Kasumi-1 (cell line): ENCODE results near the gene PHF13.
"Not testable (repeated sequence)": the region's sequence is repeated elsewhere in the genome, so short reads cannot be mapped to it uniquely, and the experiment has no call there.

ENCODE experiments used
- DNase-seq, 2 experiments: peaks; one replicate each; lab custom pipeline; 2025; lab: John Stamatoyannopoulos, UW

PHF13 gene

GRCh38 chr1:6628971-6629479, 15.5 kb downstream of the PHF13 start:
- DNase-seq = no peak

DNA sequence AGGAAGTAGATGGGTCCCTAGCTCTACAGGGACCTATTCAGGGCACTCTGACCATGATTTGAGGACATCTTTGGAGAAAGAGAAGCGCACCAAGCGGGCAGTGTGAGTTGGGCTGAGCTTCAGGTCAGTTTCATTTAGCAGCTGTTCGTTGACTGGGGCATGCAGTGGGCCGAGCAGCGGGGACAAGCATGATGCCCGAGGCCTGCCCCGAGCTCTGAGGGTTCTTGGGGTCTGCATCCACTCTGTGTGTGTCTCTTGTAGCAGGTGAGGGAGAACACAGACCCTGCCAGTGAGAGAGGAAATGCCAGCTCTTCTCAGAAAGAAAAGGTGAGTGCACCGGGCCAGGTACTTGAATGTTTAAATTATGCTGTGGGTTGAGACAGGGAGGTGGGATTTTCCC, 16.5 kb downstream of the PHF13 start:
- DNase-seq = no peak

- DNase-seq = no peak
These were observed 17.5 kb downstream of the PHF13 start for GRCh38 chr1:6631058-6631457.

DNA sequence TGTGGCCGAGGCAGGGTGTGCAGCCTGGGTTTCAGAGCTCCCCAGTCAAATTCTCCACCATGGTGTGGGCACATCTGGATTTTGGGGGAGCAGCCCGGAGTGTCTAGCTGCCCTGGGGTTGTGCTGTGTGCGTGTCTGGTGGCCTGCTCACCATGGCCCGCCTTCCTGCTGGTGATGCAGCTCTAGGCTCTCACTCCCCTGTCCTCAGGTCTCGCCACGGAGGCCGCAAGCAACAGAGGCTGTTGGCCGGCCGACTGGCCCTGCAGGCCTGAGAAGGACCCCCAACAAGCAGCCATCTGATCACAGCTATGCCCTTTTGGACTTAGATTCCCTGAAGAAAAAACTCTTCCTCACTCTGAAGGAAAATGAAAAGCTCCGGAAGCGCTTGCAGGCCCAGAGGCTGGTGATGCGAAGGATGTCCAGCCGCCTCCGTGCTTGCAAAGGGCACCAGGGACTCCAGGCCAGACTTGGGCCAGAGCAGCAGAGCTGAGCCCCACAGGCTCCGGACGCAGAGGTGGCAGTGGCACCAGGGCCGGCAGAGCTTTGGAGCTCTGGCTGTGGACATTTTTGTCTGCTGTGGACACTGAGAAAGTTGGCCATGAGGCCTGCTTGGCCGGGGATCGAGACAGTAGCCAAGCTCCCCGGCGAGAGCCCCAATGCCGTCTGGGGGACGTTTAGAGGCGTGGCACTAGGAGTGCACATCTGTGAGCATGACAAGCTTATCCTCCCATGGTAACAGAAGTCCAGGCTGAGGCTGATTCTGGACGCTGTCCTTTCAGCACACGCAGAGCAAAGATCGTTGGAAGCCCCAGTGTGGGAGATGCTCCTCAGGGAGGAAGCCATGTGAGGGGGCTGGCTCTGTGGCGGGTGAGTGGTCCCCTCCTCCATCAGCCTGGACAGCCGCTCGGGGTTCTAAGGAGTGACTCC, 19.3 kb downstream of the PHF13 start:
- DNase-seq = no peak

GRCh38 chr1:6634371-6635052, 21.0 kb downstream of the PHF13 start:
- DNase-seq = peak in 1 of 2 experiments; percentile 40

- DNase-seq = no peak
These were observed 21.8 kb downstream of the PHF13 start for GRCh38 chr1:6635161-6635909.

GRCh38 chr1:6635910-6636760, 22.6 kb downstream of the PHF13 start:
- DNase-seq = no peak

DNA sequence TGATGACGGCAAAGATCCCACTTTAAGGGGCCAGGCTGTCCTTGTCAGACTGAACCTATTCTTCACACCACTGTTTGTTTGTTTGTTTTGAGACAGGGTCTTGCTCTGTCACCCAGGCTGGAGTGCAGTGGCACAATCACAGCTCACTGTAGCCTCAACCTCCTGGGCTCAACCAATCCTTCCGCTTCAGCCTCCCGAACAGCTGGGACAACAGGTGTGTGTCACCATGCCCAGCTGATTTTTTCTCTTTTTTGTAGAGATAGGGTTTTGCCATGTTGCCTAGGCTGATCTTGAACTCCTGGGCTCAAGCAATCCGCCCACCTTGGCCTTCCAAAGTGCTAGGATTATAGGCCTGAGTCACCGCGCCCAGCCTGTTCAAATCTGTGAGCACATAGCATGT, 23.2 kb downstream of the PHF13 start:
- not testable (repeated sequence) for DNase-seq

DNA sequence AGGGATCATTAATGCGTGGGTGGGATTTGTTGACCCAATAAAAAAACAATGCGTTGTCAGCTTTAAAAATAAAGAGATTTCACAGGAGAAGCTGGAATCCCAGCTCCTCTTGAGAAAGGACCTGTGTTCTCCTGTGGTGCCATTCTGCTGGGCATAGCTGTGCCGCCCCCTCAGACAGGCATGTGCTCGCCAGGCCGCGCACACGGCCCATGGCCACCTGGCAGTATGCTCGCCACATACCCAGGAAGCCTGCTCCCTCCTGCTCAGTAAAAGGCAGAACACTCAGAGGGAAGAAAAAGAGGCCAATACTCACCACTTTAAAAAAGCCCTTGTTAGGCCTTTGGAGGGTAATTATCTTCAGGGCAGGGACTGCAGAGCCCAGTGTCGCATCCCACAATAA, 24.2 kb downstream of the PHF13 start:
- no peak for DNase-seq

GRCh38 chr1:6638226-6638625, 24.7 kb downstream of the PHF13 start:
- no peak for DNase-seq

- DNase-seq = not testable (repeated sequence)
These were observed 27.3 kb downstream of the PHF13 start for GRCh38 chr1:6640867-6641266.

- DNase-seq = no peak
These were observed 31.5 kb downstream of the PHF13 start for GRCh38 chr1:6645018-6645417.

DNA sequence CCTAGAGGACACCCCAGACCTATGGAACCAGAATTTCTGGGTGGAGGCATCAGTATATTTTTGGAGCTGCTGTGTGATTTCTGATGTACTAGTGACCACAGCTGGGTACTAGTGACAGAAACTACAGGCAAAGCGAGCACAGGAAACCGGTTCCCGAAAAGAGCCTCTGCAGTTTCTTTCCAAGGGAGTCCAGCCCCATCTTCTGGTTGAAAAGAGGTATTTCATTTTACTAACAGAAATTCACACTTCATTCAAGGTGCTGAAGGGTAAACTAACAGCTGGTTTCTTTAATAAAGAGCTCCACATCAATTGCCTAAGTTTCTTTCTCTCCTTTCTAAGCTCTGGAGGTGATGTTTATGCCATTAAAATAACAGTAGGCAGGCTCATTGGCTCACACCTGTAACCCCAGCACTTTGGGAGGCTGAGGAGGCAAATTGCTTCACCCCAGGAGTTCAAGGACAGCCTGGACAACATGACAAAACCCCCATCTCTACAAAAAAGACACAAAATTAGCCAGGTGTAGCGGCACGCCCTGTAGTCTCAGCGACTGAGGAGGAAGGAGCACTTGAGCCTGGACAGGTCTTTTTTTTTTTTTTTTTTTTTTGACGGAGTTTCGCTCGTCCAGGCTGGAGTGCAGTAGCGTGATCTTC, 33.1 kb downstream of the PHF13 start:
- DNase-seq = peak; percentile 56 to 72

DNA sequence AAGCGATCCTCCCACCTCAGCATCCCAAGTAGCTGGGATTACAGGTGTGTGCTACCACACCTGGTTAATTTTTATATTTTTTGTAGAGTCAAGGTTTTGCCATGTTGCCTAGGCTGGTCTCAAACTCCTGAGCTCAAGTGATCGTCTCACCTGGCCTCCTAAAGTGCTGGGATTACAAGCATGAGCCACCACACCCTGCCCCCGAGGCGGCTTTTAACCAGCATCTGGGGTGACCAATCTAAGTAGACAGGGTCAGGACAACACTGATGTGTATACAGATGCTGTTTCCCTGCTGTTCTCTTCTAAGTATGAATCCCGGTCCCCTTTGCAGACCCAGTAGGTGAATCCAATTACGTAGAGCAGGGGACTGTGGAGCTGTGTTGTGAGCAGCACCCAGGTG, 35.0 kb downstream of the PHF13 start:
- no peak for DNase-seq

DNA sequence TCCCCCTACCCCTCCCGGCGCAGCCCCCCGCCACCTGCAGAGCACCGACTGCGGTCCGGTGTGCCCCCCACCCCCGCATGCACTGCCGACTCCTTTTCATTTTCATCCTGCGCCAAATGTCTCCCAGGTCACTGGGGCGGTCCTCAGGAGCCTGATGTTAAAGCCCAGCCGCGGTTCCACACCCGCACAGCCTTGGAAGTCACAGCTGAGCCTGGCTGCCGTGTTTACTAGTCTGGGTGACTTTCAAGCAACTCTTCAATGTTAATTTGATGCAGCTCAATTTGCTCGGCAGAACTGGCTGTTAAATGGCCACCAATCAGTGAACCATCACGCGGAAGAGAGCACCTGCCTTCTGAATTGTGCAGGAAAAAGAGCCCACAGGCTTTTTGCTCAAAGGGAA, 38.4 kb downstream of the PHF13 start:
- no peak for DNase-seq

GRCh38 chr1:6652986-6653385, 39.5 kb downstream of the PHF13 start:
- DNase-seq = peak; percentile 43 to 68

DNA sequence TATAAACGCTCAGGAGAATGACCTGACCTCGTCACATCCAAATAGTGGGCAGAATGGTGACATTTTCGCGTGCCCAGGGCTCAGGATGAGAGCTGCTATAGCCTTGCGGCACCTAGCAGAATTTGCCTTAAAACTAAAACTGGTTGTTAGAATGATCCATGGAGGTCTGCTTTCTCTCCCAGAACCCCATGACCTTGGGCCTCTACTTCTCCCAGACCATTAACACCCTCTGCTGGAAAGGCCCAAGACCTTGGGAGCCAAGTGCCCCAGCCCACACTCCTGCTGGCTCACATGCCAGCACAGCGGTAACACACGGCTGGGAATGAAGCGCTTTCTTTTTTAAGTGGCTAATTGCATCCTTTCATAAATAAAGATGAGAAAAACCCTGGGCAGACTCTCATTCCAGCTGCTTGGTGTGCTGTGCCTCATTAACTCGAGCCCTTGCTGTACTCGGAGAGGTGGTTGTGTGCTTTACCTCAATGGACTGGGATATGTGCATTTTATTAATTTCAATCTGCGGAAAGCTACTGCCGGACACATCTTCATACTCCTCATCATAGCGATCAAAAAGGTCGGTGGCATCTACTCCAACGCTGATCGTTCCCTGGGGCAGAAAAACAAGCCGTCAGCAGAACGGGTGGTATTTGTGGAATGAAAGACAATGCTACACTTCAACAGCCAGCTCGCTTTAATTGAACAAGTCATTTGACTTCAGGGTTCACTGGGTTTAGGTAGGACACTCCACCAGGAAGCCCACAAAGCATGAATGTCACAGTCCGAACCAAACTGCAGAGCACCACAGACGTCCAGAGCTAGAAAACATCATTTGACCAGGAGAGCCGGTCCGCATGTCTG, 40.1 kb downstream of the PHF13 start:
- DNase-seq = no peak

- DNase-seq = no peak
These were observed 43.6 kb downstream of the PHF13 start for GRCh38 chr1:6657138-6657537.

DNA sequence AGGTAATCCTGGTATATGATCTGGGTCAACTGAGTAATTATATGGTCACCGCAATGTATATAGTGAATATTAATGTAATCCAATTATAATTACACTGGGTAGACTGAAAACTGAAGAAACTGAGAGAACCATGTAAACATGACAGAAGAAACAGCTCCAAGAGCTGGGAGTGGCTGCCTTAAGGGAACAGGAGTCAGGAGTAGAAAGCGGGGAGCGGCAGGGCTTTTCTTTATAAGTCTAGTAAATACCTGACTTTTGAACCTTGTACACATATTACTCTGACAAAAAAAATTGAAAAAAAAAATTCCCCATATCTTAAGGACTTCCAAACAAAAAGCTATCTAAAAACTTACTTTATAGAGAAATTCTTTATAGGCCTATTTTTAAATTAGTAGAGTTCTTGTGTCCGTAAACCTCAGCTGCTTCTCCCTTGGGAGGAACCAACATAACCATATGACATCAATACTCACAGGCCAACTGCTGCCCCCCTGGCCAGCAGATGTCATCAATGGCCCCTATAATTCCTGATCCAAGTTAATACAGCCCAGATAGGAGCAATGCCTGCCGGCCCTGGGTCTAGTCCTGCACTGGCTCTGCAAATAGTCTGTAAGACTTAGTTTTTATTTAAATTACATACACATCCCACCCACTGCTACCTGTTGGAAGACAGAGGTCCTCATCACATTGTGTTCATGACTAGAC, 45.0 kb downstream of the PHF13 start:
- no peak for DNase-seq
